ENCODE results near the gene NPR3.

Gene NPR3

GRCh38 chr5:32777733-32778132, 66.6 kb downstream of the NPR3 start:
- Histone ChIP-seq H3K4me3 (ENCODE audit: insufficient read length, low read depth) (no peak overlapping the region), H3K9me3 (ENCODE audit: insufficient read depth, low read length) (0 out of 2 replicates have a peak, but pooled peaks cover 4% of the 10 kb centered on the region), H3K36me3 (ENCODE audit: insufficient read depth, insufficient read length, low read length) (no peaks in the 10 kb centered on the region), H3K4me1 (ENCODE audit: insufficient read depth, insufficient read length) (no peaks in the 10 kb centered on the region), H3K9ac (ENCODE audit: insufficient read length, low read depth) (no peak overlapping the region), H3K27me3 (ENCODE audit: insufficient read depth, insufficient read length) (no peaks in the 10 kb centered on the region)
- no peak for TF ChIP-seq SUZ12 (IDR thresholded peaks at IDR 0.05; ENCODE audit: extremely low read depth, insufficient read depth, insufficient read length)
- no peak for TF ChIP-seq ZNF274 (IDR thresholded peaks at IDR 0.05; ENCODE audit: low read depth, low read length)
- TF ChIP-seq YY1 (IDR thresholded peaks at IDR 0.05; ENCODE audit: insufficient read depth, insufficient read length), result no peak
- no peak for DNase-seq (ENCODE audit: low read depth, low spot score)

DNA sequence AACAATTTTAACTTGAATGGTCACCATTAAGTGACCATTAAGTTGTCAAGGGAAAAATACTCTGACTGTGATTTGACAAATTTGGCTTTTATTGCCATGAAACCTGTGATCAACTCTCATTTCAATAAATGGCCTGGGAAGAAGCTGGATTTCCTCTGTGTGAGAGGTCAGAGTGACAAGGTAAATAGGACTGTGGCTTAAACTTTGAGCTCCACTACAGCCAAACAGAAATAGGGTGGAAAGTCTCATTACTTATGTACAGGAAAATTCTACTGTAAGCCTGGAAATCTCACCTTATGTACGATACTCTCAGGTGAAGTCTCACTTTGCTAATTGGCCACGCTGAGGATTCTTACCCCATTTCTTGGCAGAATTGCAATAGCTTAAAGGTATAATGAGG, 67.3 kb downstream of the NPR3 start:
- Histone ChIP-seq H3K4me1 (ENCODE audit: insufficient read depth, insufficient read length) (no peaks in the 10 kb centered on the region), H3K27me3 (ENCODE audit: insufficient read depth, insufficient read length) (no peaks in the 10 kb centered on the region), H3K36me3 (ENCODE audit: insufficient read depth, insufficient read length, low read length) (no peaks in the 10 kb centered on the region)

GRCh38 chr5:32779754-32780415, 68.8 kb downstream of the NPR3 start:
- DNase-seq (ENCODE audit: low read depth, low spot score), result no peak
- no peaks in the 10 kb centered on the region for H3K27me3 ChIP-seq (ENCODE audit: insufficient read depth, insufficient read length)
- no peak overlapping the region for H3K4me3 ChIP-seq (ENCODE audit: insufficient read length, low read depth)
- H3K36me3 ChIP-seq (ENCODE audit: insufficient read depth, insufficient read length, low read length), result no peaks in the 10 kb centered on the region
- no peak overlapping the region for H3K9ac ChIP-seq (ENCODE audit: insufficient read length, low read depth)
- 0 out of 2 replicates have a peak, but pooled peaks cover 4% of the 10 kb centered on the region for H3K9me3 ChIP-seq (ENCODE audit: insufficient read depth, low read length)
- H3K4me1 ChIP-seq (ENCODE audit: insufficient read depth, insufficient read length), result no peaks in the 10 kb centered on the region
- TF ChIP-seq YY1 (IDR thresholded peaks at IDR 0.05; ENCODE audit: insufficient read depth, insufficient read length), result no peak
- no peak for TF ChIP-seq SUZ12 (IDR thresholded peaks at IDR 0.05; ENCODE audit: extremely low read depth, insufficient read depth, insufficient read length)
- no peak for TF ChIP-seq ZNF274 (IDR thresholded peaks at IDR 0.05; ENCODE audit: low read depth, low read length)

More for the DNA sequence above, 67.3 kb downstream of the NPR3 start:
- Histone ChIP-seq H3K4me3 (ENCODE audit: insufficient read length, low read depth) (no peak overlapping the region), H3K9ac (ENCODE audit: insufficient read length, low read depth) (no peak overlapping the region), H3K9me3 (ENCODE audit: insufficient read depth, low read length) (0 out of 2 replicates have a peak, but pooled peaks cover 4% of the 10 kb centered on the region)
- no peak for TF ChIP-seq SUZ12 (IDR thresholded peaks at IDR 0.05; ENCODE audit: extremely low read depth, insufficient read depth, insufficient read length)
- no peak for DNase-seq (ENCODE audit: low read depth, low spot score)

DNA sequence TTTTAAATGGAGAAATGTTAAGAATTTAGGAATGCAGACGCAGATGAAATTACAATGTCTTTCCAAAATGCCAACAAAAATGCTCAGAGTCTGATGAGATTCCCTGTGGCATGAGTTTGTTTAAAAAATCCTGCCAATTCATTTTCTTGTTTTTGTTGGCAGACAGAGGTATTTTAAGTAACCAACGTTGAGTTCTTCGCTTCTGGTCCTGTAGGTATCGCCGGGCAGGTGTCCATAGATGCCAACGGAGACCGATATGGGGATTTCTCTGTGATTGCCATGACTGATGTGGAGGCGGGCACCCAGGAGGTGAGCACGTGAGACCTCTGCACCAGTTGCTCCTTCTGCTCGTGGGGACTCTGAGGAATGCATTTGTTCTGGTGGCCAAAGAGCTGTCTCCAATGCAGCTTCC, 69.4 kb downstream of the NPR3 start:
- Histone ChIP-seq H3K36me3 (ENCODE audit: insufficient read depth, insufficient read length, low read length) (no peaks in the 10 kb centered on the region), H3K9me3 (ENCODE audit: insufficient read depth, low read length) (0 out of 2 replicates have a peak, but pooled peaks cover 4% of the 10 kb centered on the region), H3K4me3 (ENCODE audit: insufficient read length, low read depth) (no peak overlapping the region), H3K4me1 (ENCODE audit: insufficient read depth, insufficient read length) (no peaks in the 10 kb centered on the region), H3K27me3 (ENCODE audit: insufficient read depth, insufficient read length) (no peaks in the 10 kb centered on the region), H3K9ac (ENCODE audit: insufficient read length, low read depth) (no peak overlapping the region)
- no peak for TF ChIP-seq ZNF274 (IDR thresholded peaks at IDR 0.05; ENCODE audit: low read depth, low read length)
- no peak for TF ChIP-seq SUZ12 (IDR thresholded peaks at IDR 0.05; ENCODE audit: extremely low read depth, insufficient read depth, insufficient read length)
- TF ChIP-seq YY1 (IDR thresholded peaks at IDR 0.05; ENCODE audit: insufficient read depth, insufficient read length), result no peak
- DNase-seq (ENCODE audit: low read depth, low spot score), result no peak

DNA sequence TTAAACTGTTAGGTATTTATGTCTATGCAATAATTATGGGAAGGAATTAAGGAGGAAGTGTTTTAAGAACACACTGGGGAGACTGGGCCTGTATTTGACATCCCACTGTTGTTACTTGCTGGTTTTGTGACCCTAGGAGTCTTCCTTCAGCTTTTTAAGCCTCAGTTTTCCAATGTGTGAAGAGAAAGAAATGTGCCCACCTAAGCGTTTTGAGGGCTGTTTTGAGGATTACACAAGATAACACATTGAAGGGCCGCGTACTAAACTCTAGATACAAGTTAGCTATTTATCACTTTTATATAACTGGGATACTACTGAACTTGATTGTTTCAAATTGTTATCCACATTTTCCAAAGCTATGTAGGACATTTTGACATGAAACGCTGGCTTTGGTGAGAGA, 72.5 kb downstream of the NPR3 start:
- Histone ChIP-seq H3K4me3 (ENCODE audit: insufficient read length, low read depth) (no peak overlapping the region), H3K9me3 (ENCODE audit: insufficient read depth, low read length) (no peaks in the 10 kb centered on the region), H3K36me3 (ENCODE audit: insufficient read depth, insufficient read length, low read length) (no peaks in the 10 kb centered on the region), H3K27me3 (ENCODE audit: insufficient read depth, insufficient read length) (no peaks in the 10 kb centered on the region), H3K9ac (ENCODE audit: insufficient read length, low read depth) (no peak overlapping the region), H3K4me1 (ENCODE audit: insufficient read depth, insufficient read length) (no peaks in the 10 kb centered on the region)
- no peak for DNase-seq (ENCODE audit: low read depth, low spot score)
- TF ChIP-seq SUZ12 (IDR thresholded peaks at IDR 0.05; ENCODE audit: extremely low read depth, insufficient read depth, insufficient read length), result no peak
- TF ChIP-seq ZNF274 (IDR thresholded peaks at IDR 0.05; ENCODE audit: low read depth, low read length), result no peak
- no peak for TF ChIP-seq YY1 (IDR thresholded peaks at IDR 0.05; ENCODE audit: insufficient read depth, insufficient read length)

DNA sequence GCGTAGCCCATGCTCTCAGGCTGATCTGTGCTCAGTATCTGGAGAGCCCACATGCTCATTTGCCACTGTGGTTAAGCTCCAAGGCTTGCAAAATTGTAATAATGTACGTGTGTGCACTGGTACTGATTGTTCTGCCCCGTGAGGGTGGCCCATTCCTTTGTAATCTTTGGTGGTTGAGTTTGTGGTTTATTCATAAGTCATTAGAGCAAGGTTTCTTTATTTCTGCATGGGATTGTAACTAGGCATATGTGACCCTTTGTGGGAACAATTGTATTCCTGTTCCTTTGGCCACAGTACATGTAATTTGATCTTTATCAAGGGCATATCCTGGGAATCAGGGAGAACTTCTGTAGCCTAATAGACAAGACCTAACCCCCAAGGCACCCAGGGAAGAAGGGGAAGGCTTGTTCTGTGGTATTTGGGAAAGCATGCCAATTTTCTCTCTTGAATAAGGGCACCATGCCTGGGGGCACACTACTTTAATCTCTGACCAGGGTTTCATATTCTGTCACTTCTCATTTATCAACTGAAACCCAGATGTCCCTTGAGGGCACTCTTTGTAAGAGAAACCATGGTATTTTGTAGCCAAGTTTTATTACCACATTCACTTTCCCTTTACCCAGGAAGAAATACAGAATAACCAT, 74.6 kb downstream of the NPR3 start:
- Histone ChIP-seq H3K4me3 (ENCODE audit: insufficient read length, low read depth) (no peak overlapping the region), H3K9me3 (ENCODE audit: insufficient read depth, low read length) (no peaks in the 10 kb centered on the region), H3K4me1 (ENCODE audit: insufficient read depth, insufficient read length) (no peaks in the 10 kb centered on the region), H3K9ac (ENCODE audit: insufficient read length, low read depth) (no peak overlapping the region), H3K36me3 (ENCODE audit: insufficient read depth, insufficient read length, low read length) (no peaks in the 10 kb centered on the region), H3K27me3 (ENCODE audit: insufficient read depth, insufficient read length) (no peaks in the 10 kb centered on the region)
- no peak for TF ChIP-seq YY1 (IDR thresholded peaks at IDR 0.05; ENCODE audit: insufficient read depth, insufficient read length)
- DNase-seq (ENCODE audit: low read depth, low spot score), result no peak

DNA sequence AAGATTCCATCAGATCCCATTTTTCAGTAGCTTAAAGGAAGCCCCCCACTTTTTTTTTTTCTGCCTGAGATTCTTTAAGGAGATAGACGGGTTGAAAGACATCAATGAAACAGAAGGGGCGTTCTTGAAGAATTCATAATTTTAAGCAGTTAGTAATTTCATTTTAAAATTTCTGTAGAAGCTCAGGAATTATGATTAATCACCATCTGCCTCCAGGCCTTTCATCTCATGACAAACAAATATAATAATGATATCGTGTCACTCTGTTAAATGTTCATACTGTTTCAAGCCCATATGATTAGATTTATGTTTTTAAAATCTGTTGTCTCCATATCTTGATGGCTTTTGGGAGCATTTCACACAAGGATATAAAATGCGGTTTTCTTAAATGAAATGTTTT, 75.2 kb downstream of the NPR3 start:
- Histone ChIP-seq H3K36me3 (ENCODE audit: insufficient read depth, insufficient read length, low read length) (no peaks in the 10 kb centered on the region), H3K9ac (ENCODE audit: insufficient read length, low read depth) (no peak overlapping the region), H3K9me3 (ENCODE audit: insufficient read depth, low read length) (no peaks in the 10 kb centered on the region), H3K4me1 (ENCODE audit: insufficient read depth, insufficient read length) (no peaks in the 10 kb centered on the region), H3K27me3 (ENCODE audit: insufficient read depth, insufficient read length) (no peaks in the 10 kb centered on the region), H3K4me3 (ENCODE audit: insufficient read length, low read depth) (no peak overlapping the region)
- TF ChIP-seq YY1 (IDR thresholded peaks at IDR 0.05; ENCODE audit: insufficient read depth, insufficient read length), result no peak
- no peak for TF ChIP-seq SUZ12 (IDR thresholded peaks at IDR 0.05; ENCODE audit: extremely low read depth, insufficient read depth, insufficient read length)
- no peak for TF ChIP-seq ZNF274 (IDR thresholded peaks at IDR 0.05; ENCODE audit: low read depth, low read length)
- DNase-seq (ENCODE audit: low read depth, low spot score), result no peak
